ENCODE results near the gene NUMBL. TPM values are rescaled to one million over a fixed set of nuclear protein-coding genes. Genes with fewer than 3 reads are reported as not detected.

Gene NUMBL
- polyA plus RNA-seq, 1 donor from 2014 or later, result 20.5 TPM

DNA sequence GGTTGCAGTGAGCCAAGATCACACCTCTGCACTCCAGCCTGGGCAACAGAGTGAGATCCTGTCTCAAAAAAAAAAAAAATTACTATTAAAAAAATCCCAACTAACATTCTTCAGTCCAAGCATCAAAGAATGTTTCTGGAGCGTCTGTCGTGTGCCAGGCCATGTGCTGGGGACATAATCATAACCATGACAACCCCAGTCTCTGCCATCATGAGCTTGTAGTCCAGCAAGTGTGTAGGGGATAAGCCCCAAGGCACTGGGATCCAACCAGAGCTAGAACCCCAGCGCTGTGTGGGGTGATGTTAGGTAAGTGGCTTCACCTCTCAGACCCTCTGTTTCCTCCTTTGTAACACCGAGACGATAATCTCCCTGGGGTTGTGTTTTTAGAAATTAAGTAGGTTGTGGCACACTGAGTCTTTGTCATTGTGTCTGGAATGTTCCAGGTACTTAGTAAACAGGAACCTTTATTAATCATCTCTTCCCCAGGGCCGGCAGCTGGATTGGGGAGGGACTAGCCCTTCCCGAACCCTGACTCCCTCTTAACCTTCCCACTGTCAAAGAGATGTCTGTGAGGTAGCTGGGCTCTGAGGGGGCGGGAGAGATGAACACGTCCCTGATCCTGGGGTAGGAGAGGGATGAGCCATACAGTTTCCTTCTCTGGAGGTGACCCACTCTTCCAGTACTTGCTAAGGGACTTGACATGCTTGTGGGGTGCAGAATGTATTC, 31.6 kb upstream of the NUMBL start:
- Histone ChIP-seq H3F3A (ENCODE audit: insufficient read depth, low read length, poor library complexity, severe bottlenecking) (no peaks in the 10 kb centered on the region), H3K36me3 (ENCODE audit: insufficient read depth, low read length) (no peaks in the 10 kb centered on the region), H3K27me3 (ENCODE audit: insufficient read depth, low read depth, low read length) (no peaks in the 10 kb centered on the region), H3K9ac (ENCODE audit: low read length) (no peak overlapping the region), H3K4me3 (ENCODE audit: low read length) (no peak overlapping the region), H3K79me2 (replicated peaks; ENCODE audit: insufficient read depth, low read length) (peaks cover 32% of the 10 kb centered on the region), H3K27ac (ENCODE audit: low read length) (no peak overlapping the region), H3K4me2 (ENCODE audit: low read length) (no peak overlapping the region), H4K20me1 (ENCODE audit: insufficient read depth) (no peaks in the 10 kb centered on the region), H3K9me3 (ENCODE audit: low read length) (no peaks in the 10 kb centered on the region), H2AFZ (ENCODE audit: low read depth, low read length) (no peak overlapping the region), H3K9me2 (ENCODE audit: insufficient read depth, low read length) (no peaks in the 10 kb centered on the region)
- TF ChIP-seq, protein P1, sequence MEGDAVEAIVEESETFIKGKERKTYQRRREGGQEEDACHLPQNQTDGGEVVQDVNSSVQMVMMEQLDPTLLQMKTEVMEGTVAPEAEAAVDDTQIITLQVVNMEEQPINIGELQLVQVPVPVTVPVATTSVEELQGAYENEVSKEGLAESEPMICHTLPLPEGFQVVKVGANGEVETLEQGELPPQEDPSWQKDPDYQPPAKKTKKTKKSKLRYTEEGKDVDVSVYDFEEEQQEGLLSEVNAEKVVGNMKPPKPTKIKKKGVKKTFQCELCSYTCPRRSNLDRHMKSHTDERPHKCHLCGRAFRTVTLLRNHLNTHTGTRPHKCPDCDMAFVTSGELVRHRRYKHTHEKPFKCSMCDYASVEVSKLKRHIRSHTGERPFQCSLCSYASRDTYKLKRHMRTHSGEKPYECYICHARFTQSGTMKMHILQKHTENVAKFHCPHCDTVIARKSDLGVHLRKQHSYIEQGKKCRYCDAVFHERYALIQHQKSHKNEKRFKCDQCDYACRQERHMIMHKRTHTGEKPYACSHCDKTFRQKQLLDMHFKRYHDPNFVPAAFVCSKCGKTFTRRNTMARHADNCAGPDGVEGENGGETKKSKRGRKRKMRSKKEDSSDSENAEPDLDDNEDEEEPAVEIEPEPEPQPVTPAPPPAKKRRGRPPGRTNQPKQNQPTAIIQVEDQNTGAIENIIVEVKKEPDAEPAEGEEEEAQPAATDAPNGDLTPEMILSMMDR (IDR thresholded peaks at IDR 0.05; ENCODE audit: poor library complexity, severe bottlenecking), result no peak
- TF ChIP-seq EZH2 (IDR thresholded peaks at IDR 0.05; ENCODE audit: borderline replicate concordance, insufficient read depth, low read length, poor library complexity, severe bottlenecking) (no peak), TAF1 (IDR thresholded peaks at IDR 0.05; ENCODE audit: low read depth) (no peak), MXI1 (conservative IDR thresholded peaks at IDR 0.05; ENCODE audit: poor library complexity, severe bottlenecking) (no peak), SMC3 (conservative IDR thresholded peaks at IDR 0.05; ENCODE audit: poor library complexity) (no peak), RAD21 (conservative IDR thresholded peaks at IDR 0.05) (no peak), EP300 (conservative IDR thresholded peaks at IDR 0.05; ENCODE audit: poor library complexity, severe bottlenecking) (no peak), POLR2AphosphoS5 (IDR thresholded peaks at IDR 0.05) (no peak)
- TF ChIP-seq, protein P2, sequence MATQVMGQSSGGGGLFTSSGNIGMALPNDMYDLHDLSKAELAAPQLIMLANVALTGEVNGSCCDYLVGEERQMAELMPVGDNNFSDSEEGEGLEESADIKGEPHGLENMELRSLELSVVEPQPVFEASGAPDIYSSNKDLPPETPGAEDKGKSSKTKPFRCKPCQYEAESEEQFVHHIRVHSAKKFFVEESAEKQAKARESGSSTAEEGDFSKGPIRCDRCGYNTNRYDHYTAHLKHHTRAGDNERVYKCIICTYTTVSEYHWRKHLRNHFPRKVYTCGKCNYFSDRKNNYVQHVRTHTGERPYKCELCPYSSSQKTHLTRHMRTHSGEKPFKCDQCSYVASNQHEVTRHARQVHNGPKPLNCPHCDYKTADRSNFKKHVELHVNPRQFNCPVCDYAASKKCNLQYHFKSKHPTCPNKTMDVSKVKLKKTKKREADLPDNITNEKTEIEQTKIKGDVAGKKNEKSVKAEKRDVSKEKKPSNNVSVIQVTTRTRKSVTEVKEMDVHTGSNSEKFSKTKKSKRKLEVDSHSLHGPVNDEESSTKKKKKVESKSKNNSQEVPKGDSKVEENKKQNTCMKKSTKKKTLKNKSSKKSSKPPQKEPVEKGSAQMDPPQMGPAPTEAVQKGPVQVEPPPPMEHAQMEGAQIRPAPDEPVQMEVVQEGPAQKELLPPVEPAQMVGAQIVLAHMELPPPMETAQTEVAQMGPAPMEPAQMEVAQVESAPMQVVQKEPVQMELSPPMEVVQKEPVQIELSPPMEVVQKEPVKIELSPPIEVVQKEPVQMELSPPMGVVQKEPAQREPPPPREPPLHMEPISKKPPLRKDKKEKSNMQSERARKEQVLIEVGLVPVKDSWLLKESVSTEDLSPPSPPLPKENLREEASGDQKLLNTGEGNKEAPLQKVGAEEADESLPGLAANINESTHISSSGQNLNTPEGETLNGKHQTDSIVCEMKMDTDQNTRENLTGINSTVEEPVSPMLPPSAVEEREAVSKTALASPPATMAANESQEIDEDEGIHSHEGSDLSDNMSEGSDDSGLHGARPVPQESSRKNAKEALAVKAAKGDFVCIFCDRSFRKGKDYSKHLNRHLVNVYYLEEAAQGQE (IDR thresholded peaks at IDR 0.05; ENCODE audit: borderline replicate concordance), result no peak

DNA sequence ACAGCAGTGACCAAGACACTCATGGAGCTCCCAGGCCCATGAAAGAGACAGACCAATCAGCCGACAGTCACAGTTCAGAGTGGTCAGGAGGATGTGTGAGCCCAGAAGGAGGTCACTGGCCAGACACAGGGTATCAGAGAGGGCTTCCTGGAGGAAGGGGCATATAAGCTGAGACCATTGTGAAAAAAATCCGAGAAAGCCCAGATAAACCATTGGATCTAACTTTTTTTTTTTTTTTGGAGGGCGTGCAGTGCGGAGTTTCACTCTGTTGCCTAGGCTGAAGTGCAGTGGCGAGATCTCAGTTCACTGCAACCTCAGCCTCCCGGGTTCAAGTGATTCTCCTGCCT, 30.7 kb upstream of the NUMBL start:
- no peak for TF ChIP-seq POLR2AphosphoS5 (IDR thresholded peaks at IDR 0.05)
- no peak for TF ChIP-seq MXI1 (conservative IDR thresholded peaks at IDR 0.05; ENCODE audit: poor library complexity, severe bottlenecking)
- TF ChIP-seq, protein P2 (IDR thresholded peaks at IDR 0.05; ENCODE audit: borderline replicate concordance), result no peak
- TF ChIP-seq, protein P1 (IDR thresholded peaks at IDR 0.05; ENCODE audit: poor library complexity, severe bottlenecking), result no peak
- no peak for TF ChIP-seq TAF1 (IDR thresholded peaks at IDR 0.05; ENCODE audit: low read depth)
- TF ChIP-seq EZH2 (IDR thresholded peaks at IDR 0.05; ENCODE audit: borderline replicate concordance, insufficient read depth, low read length, poor library complexity, severe bottlenecking), result no peak
- no peak for TF ChIP-seq EP300 (conservative IDR thresholded peaks at IDR 0.05; ENCODE audit: poor library complexity, severe bottlenecking)
- no peak for TF ChIP-seq RAD21 (conservative IDR thresholded peaks at IDR 0.05)
- no peak for TF ChIP-seq SMC3 (conservative IDR thresholded peaks at IDR 0.05; ENCODE audit: poor library complexity)
- H2AFZ ChIP-seq (ENCODE audit: low read depth, low read length), result no peak overlapping the region
- H3K27me3 ChIP-seq (ENCODE audit: insufficient read depth, low read depth, low read length), result no peaks in the 10 kb centered on the region
- no peaks in the 10 kb centered on the region for H4K20me1 ChIP-seq (ENCODE audit: insufficient read depth)
- peaks cover 32% of the 10 kb centered on the region for H3K79me2 ChIP-seq (replicated peaks; ENCODE audit: insufficient read depth, low read length)
- no peaks in the 10 kb centered on the region for H3K9me3 ChIP-seq (ENCODE audit: low read length)
- H3K36me3 ChIP-seq (ENCODE audit: insufficient read depth, low read length), result no peaks in the 10 kb centered on the region
- H3K27ac ChIP-seq (ENCODE audit: low read length), result no peak overlapping the region
- H3K4me3 ChIP-seq (ENCODE audit: low read length), result no peak overlapping the region
- peaks cover 3% of the 10 kb centered on the region for H3F3A ChIP-seq (ENCODE audit: insufficient read depth, low read length, poor library complexity, severe bottlenecking)
- H3K4me2 ChIP-seq (ENCODE audit: low read length), result no peak overlapping the region
- H3K9ac ChIP-seq (ENCODE audit: low read length), result no peak overlapping the region
- no peaks in the 10 kb centered on the region for H3K9me2 ChIP-seq (ENCODE audit: insufficient read depth, low read length)

All from neural cell (in vitro differentiated cells).